ENCODE results near the gene MAPKAPK2. TPM values are rescaled to one million over a fixed set of nuclear protein-coding genes. Genes with fewer than 3 reads are reported as not detected.

Gene MAPKAPK2
- total and polyA plus RNA-seq, 2 of the 13 experiments (the other 11 are each of a cell fraction or from before 2014, with no cell fraction given): 16.6 to 34.0 TPM

GRCh38 chr1:206770531-206771337, 86.0 kb downstream of the MAPKAPK2 start, which contains the start of gene IL19:
TSS of gene IL19 (plus strand) at chr1:206770773. CDS start at chr1:206836663, 65,890 bp downstream.
- Histone ChIP-seq H3K4me3 (replicated peaks in 1 of 3; ENCODE audit: insufficient read depth in 1 of 3, low read depth in 2 of 3, low read length in 3 of 3) (no peak within 1 kb of the TSS), H3K4me1 (ENCODE audit: insufficient read depth, low read length) (peaks cover 10% of the 10 kb centered on the region; the same call in 1 of the 2 replicates), H3K9ac (ENCODE audit: insufficient read depth, low read depth, low read length) (no peak within 1 kb of the TSS), H4K20me1 (ENCODE audit: insufficient read depth, low read length) (no peaks in the 10 kb centered on the region), H3K9me3 (ENCODE audit: low read length) (no peaks in the 10 kb centered on the region), H3K27ac (ENCODE audit: extremely low read length, insufficient read depth, low read length) (no peak within 1 kb of the TSS), H3K4me2 (ENCODE audit: low read depth, low read length) (no peak within 1 kb of the TSS), H2AFZ (ENCODE audit: low read length) (no peak within 1 kb of the TSS), H3K36me3 (replicated peaks in 1 of 2; ENCODE audit: control insufficient read depth in 1 of 2, insufficient read depth in 2 of 2, low read length in 2 of 2) (no peaks in the 10 kb centered on the region), H3K79me2 (ENCODE audit: insufficient read depth, low read length) (no peaks in the 10 kb centered on the region), H3K27me3 (ENCODE audit: control insufficient read depth in 1 of 2, insufficient read depth in 2 of 2, low read length in 2 of 2) (peaks cover 0 to 21% of the 10 kb centered on the region in 2 experiments; a peak in 3 of 5 replicates)
- DNase-seq (ENCODE audit: low spot score) (no peak), FAIRE-seq (no peak), ATAC-seq (no peak)
- ChIA-PET CTCF (ENCODE audit: low intra/inter-chr PET ratio, low total read pairs) (no interaction called here), POLR2A (no interaction called here)
- no peak for TF ChIP-seq ZNF160 (CRISPR knock-in tag; IDR thresholded peaks at IDR 0.05)
- TF ChIP-seq, protein P1, sequence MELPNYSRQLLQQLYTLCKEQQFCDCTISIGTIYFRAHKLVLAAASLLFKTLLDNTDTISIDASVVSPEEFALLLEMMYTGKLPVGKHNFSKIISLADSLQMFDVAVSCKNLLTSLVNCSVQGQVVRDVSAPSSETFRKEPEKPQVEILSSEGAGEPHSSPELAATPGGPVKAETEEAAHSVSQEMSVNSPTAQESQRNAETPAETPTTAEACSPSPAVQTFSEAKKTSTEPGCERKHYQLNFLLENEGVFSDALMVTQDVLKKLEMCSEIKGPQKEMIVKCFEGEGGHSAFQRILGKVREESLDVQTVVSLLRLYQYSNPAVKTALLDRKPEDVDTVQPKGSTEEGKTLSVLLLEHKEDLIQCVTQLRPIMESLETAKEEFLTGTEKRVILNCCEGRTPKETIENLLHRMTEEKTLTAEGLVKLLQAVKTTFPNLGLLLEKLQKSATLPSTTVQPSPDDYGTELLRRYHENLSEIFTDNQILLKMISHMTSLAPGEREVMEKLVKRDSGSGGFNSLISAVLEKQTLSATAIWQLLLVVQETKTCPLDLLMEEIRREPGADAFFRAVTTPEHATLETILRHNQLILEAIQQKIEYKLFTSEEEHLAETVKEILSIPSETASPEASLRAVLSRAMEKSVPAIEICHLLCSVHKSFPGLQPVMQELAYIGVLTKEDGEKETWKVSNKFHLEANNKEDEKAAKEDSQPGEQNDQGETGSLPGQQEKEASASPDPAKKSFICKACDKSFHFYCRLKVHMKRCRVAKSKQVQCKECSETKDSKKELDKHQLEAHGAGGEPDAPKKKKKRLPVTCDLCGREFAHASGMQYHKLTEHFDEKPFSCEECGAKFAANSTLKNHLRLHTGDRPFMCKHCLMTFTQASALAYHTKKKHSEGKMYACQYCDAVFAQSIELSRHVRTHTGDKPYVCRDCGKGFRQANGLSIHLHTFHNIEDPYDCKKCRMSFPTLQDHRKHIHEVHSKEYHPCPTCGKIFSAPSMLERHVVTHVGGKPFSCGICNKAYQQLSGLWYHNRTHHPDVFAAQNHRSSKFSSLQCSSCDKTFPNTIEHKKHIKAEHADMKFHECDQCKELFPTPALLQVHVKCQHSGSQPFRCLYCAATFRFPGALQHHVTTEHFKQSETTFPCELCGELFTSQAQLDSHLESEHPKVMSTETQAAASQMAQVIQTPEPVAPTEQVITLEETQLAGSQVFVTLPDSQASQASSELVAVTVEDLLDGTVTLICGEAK (IDR thresholded peaks at IDR 0.05): no peak
- TF ChIP-seq, protein P1 (CRISPR knock-in tag; IDR thresholded peaks at IDR 0.05): no peak
- TF ChIP-seq ZNF839 (CRISPR knock-in tag; IDR thresholded peaks at IDR 0.05; ENCODE audit: borderline replicate concordance): no peak
- in situ Hi-C loops (cut with HindIII; ENCODE audit: extremely low pct_ligation_motif_present, low pct_unique_long_range_greater_than_20kb) (no loop called here), intact Hi-C loops (cut with micrococcal nuclease; ENCODE audit: unreplicated experiment) (no loop called here)
- 22% methylated on average over 8 of the region's 9 CpGs for WGBS (ENCODE audit: low lambda C conversion rate)
- no TSS peak for BruUV-seq (replicated peaks)
